ENCODE measurements around the gene LTBP1. TPM values are rescaled to one million over a fixed set of nuclear protein-coding genes. Genes with fewer than 3 reads are reported as not detected.

Gene LTBP1
- total RNA-seq, 3 donors from 2014 or later (not counting 1 experiment from before 2014, with no cell fraction given) = 1.7 to 4.7 (median 3.5) TPM

GRCh38 chr2:33307659-33308270, 361.0 kb downstream of the LTBP1 start:
- Mint-ChIP-seq H3K4me1 (no peaks in the 10 kb centered on the region), H3K27ac (no peak overlapping the region), H3K9me3 (no peaks in the 10 kb centered on the region), H3K4me3 (no peak overlapping the region), H3K36me3 (no peaks in the 10 kb centered on the region), H3K27me3 (ENCODE audit: low read depth in 2 of 2) (no peaks in the 10 kb centered on the region)
- no peaks in the 10 kb centered on the region for H3K9me3 ChIP-seq (ENCODE audit: control insufficient read depth, insufficient read depth, low read length)
- no peak overlapping the region for H3K4me3 ChIP-seq (ENCODE audit: low read length)
- DNase-seq (no peak), ATAC-seq (no peak)
- H3K27me3 ChIP-seq (ENCODE audit: control insufficient read depth, insufficient read depth, low read length) = no peaks in the 10 kb centered on the region
- H3K36me3 ChIP-seq (ENCODE audit: control insufficient read depth, insufficient read depth, low read length) = no peaks in the 10 kb centered on the region
- H3K4me1 ChIP-seq (ENCODE audit: control insufficient read depth, insufficient read depth, low read length) = no peaks in the 10 kb centered on the region
- TF ChIP-seq CTCF (IDR thresholded peaks at IDR 0.05) = no peak
- intact Hi-C loops (cut with micrococcal nuclease) = no loop called here
- 86% methylated on average over 7 of the region's 9 CpGs for WGBS (ENCODE audit: insufficient coverage)
- H3K27ac ChIP-seq (ENCODE audit: low read length) = no peak overlapping the region

GRCh38 chr2:33312355-33312754, 365.6 kb downstream of the LTBP1 start:
- H3K36me3 Mint-ChIP-seq = no peaks in the 10 kb centered on the region
- H3K4me3 Mint-ChIP-seq = no peak overlapping the region
- no peaks in the 10 kb centered on the region for H3K9me3 ChIP-seq (ENCODE audit: control insufficient read depth, insufficient read depth, low read length)
- no peak for ATAC-seq
- H3K4me1 Mint-ChIP-seq = no peaks in the 10 kb centered on the region
- no peaks in the 10 kb centered on the region for H3K27me3 ChIP-seq (ENCODE audit: control insufficient read depth, insufficient read depth, low read length)
- no peaks in the 10 kb centered on the region for H3K36me3 ChIP-seq (ENCODE audit: control insufficient read depth, insufficient read depth, low read length)
- DNase-seq = no peak
- no peaks in the 10 kb centered on the region for H3K9me3 Mint-ChIP-seq
- H3K27me3 Mint-ChIP-seq (ENCODE audit: low read depth in 2 of 2) = peaks cover 0 to 7% of the 10 kb centered on the region in 2 donors
- H3K27ac ChIP-seq (ENCODE audit: low read length) = no peak overlapping the region
- intact Hi-C loops (cut with micrococcal nuclease) = no loop called here
- 97% methylated on average over 3 of the region's 4 CpGs for WGBS (ENCODE audit: insufficient coverage)
- no peak overlapping the region for H3K4me3 ChIP-seq (ENCODE audit: low read length)
- no peak overlapping the region for H3K27ac Mint-ChIP-seq
- TF ChIP-seq CTCF (IDR thresholded peaks at IDR 0.05) = no peak
- no peaks in the 10 kb centered on the region for H3K4me1 ChIP-seq (ENCODE audit: control insufficient read depth, insufficient read depth, low read length)

GRCh38 chr2:33313039-33313438, 366.3 kb downstream of the LTBP1 start:
- Mint-ChIP-seq H3K4me3 (no peak overlapping the region), H3K4me1 (no peaks in the 10 kb centered on the region), H3K27me3 (ENCODE audit: low read depth in 2 of 2) (peaks cover 0 to 7% of the 10 kb centered on the region in 2 donors), H3K27ac (no peak overlapping the region), H3K36me3 (no peaks in the 10 kb centered on the region), H3K9me3 (no peaks in the 10 kb centered on the region)
- no peaks in the 10 kb centered on the region for H3K27me3 ChIP-seq (ENCODE audit: control insufficient read depth, insufficient read depth, low read length)
- WGBS (ENCODE audit: insufficient coverage) = 79% methylated on average over 3 of the region's 3 CpGs
- intact Hi-C loops (cut with micrococcal nuclease) = no loop called here
- no peaks in the 10 kb centered on the region for H3K4me1 ChIP-seq (ENCODE audit: control insufficient read depth, insufficient read depth, low read length)
- no peaks in the 10 kb centered on the region for H3K9me3 ChIP-seq (ENCODE audit: control insufficient read depth, insufficient read depth, low read length)
- H3K27ac ChIP-seq (ENCODE audit: low read length) = no peak overlapping the region
- ATAC-seq (no peak), DNase-seq (no peak)
- H3K36me3 ChIP-seq (ENCODE audit: control insufficient read depth, insufficient read depth, low read length) = no peaks in the 10 kb centered on the region
- H3K4me3 ChIP-seq (ENCODE audit: low read length) = no peak overlapping the region
- TF ChIP-seq CTCF (IDR thresholded peaks at IDR 0.05) = no peak

- Histone ChIP-seq H3K27me3 (ENCODE audit: control insufficient read depth, insufficient read depth, low read length) (no peaks in the 10 kb centered on the region), H3K4me1 (ENCODE audit: control insufficient read depth, insufficient read depth, low read length) (no peaks in the 10 kb centered on the region), H3K4me3 (ENCODE audit: low read length) (no peak overlapping the region), H3K9me3 (ENCODE audit: control insufficient read depth, insufficient read depth, low read length) (no peaks in the 10 kb centered on the region), H3K36me3 (ENCODE audit: control insufficient read depth, insufficient read depth, low read length) (no peaks in the 10 kb centered on the region), H3K27ac (ENCODE audit: low read length) (no peak overlapping the region)
- Mint-ChIP-seq H3K4me3 (no peak overlapping the region), H3K27ac (no peak overlapping the region), H3K9me3 (no peaks in the 10 kb centered on the region), H3K4me1 (no peaks in the 10 kb centered on the region), H3K36me3 (no peaks in the 10 kb centered on the region), H3K27me3 (ENCODE audit: low read depth in 2 of 2) (peaks cover 0 to 11% of the 10 kb centered on the region in 2 donors)
- TF ChIP-seq CTCF (IDR thresholded peaks at IDR 0.05) = no peak
- intact Hi-C loops (cut with micrococcal nuclease) = no loop called here
- DNase-seq (no peak), ATAC-seq (no peak)
Measured at GRCh38 chr2:33314541-33314940, 367.8 kb downstream of the LTBP1 start.

Measured in natural killer cell (primary cell).